Colonic mucosa (tissue), 4 donors: ENCODE data around the gene GTF2E1. TPM values are rescaled to one million over a fixed set of nuclear protein-coding genes. Genes with fewer than 3 reads are reported as not detected.

Experiments
- DNase-seq: peaks from one replicate; pipeline ENCODE4 v3.0.0-alpha.2; 2020
- H3K27ac ChIP-seq: fragments of 200-600 bp; one replicate; pipeline ENCODE4 v1.8.0; 2021
- H3K27me3 ChIP-seq: fragments of 200-600 bp; one replicate; pipeline ENCODE4 v1.8.0; 2021
- H3K36me3 ChIP-seq: fragments of 200-600 bp; one replicate; pipeline ENCODE4 v1.8.0; 2021
- H3K4me1 ChIP-seq: fragments of 200-600 bp; one replicate; pipeline ENCODE4 v1.8.0; 2021; ENCODE audit warnings: mild to moderate bottlenecking
- H3K4me3 ChIP-seq: fragments of 200-600 bp; one replicate; pipeline ENCODE4 v1.8.0; 2021
- H3K9ac ChIP-seq, 2 donors: one replicate each; pipeline ENCODE4 v1.7.0; 2013; ENCODE audit warnings: control low read depth in 2 of 2, low read depth in 2 of 2, low read length in 2 of 2
- H3K9me3 ChIP-seq: fragments of 200-600 bp; one replicate; pipeline ENCODE4 v1.8.0; 2021
- intact Hi-C: fragments of 100-400 bp; cut with DNase I; formaldehyde crosslinking; loops from one replicate; pipeline ENCODE4 v1.14.1; 2022
- total RNA-seq, 2 donors: library from RNA; stranded (reverse); fragmentation: NEBNext Ultra II Directional in 1 of 2; extraction: Animal tissue kit (Norgen Biotek cat#: 25700) in 1 of 2; gene quantifications; one replicate each; pipeline ENCODE4 v1.2.1, GENCODE V29; 2021
- TF ChIP-seq, protein P1 (sequence below): fragments of 200-600 bp; IDR thresholded peaks from one replicate; pipeline ENCODE4 v1.8.0; 2022; ENCODE audit warnings: antibody characterized with exemption, mild to moderate bottlenecking
- donor health status: healthy.
- donor health status: DM: no; HTN: no; CAD: no.
- donor health status: DM: no; HTN: no; CAD: no.

GTF2E1 gene
- total RNA-seq, 2 donors from 2014 or later = 15.2 to 17.9 TPM

DNA sequence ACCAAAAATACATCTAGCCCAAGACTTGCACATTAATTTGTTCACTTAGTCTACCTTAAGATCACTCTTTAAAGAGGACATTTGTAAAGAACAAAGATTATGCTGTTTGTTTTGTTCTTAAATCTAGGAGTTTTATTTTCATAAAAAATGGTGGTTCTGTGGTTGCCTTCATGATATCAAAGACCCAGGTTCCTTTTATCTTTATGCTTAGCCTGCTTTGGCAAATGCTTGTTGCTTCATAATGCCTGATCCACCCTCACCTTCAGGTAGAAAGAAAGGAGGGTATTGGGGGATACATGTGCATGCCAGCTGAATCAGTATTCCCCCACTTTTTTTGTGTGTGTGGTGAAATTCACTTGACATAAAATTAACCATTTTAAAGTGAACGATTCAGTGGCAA, 48.5 kb downstream of the GTF2E1 start:
- no peaks in the 10 kb centered on the region for H3K9me3 ChIP-seq
- intact Hi-C loops = loop anchor here (5.0 to 10.0 kb wide), 3 partner anchors 46 to 546 kb away; partner anchors contain the start of genes GTF2E1 and RABL3
- no peaks in the 10 kb centered on the region for H3K4me1 ChIP-seq
- DNase-seq = no peak
- H3K27me3 ChIP-seq = no peaks in the 10 kb centered on the region
- H3K9ac ChIP-seq = no peak overlapping the region
- no peaks in the 10 kb centered on the region for H3K36me3 ChIP-seq
- TF ChIP-seq, protein P1, sequence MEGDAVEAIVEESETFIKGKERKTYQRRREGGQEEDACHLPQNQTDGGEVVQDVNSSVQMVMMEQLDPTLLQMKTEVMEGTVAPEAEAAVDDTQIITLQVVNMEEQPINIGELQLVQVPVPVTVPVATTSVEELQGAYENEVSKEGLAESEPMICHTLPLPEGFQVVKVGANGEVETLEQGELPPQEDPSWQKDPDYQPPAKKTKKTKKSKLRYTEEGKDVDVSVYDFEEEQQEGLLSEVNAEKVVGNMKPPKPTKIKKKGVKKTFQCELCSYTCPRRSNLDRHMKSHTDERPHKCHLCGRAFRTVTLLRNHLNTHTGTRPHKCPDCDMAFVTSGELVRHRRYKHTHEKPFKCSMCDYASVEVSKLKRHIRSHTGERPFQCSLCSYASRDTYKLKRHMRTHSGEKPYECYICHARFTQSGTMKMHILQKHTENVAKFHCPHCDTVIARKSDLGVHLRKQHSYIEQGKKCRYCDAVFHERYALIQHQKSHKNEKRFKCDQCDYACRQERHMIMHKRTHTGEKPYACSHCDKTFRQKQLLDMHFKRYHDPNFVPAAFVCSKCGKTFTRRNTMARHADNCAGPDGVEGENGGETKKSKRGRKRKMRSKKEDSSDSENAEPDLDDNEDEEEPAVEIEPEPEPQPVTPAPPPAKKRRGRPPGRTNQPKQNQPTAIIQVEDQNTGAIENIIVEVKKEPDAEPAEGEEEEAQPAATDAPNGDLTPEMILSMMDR = no peak
- no peak overlapping the region for H3K4me3 ChIP-seq
- H3K27ac ChIP-seq = no peak overlapping the region

DNA sequence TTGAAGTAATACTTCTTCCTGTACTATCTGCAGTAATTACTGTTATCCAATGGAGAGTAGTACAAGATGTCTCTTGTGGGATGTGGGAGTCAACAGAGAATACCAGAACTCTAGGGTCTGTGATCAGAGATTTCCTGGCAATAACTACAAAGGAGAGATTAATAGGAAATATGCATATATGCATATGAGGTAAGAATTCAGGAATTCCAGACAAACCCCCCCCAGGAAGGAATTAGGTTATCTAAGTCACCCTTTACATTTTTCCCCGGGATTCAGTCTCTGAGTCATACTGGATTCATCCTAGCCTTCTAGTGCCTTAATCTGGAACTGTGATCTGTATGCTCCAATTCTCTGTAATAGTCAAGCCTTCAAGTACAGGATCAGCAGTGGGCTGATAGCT, 49.4 kb downstream of the GTF2E1 start:
- no peak overlapping the region for H3K4me3 ChIP-seq
- no peak for DNase-seq
- no peaks in the 10 kb centered on the region for H3K27me3 ChIP-seq
- no peak overlapping the region for H3K9ac ChIP-seq
- no peaks in the 10 kb centered on the region for H3K9me3 ChIP-seq
- H3K27ac ChIP-seq = no peak overlapping the region
- no peaks in the 10 kb centered on the region for H3K4me1 ChIP-seq
- intact Hi-C loops = loop anchor here (5.0 to 10.0 kb wide), 3 partner anchors 47 to 547 kb away; partner anchors contain the start of genes GTF2E1 and RABL3
- TF ChIP-seq, protein P1 = no peak
- no peaks in the 10 kb centered on the region for H3K36me3 ChIP-seq

DNA sequence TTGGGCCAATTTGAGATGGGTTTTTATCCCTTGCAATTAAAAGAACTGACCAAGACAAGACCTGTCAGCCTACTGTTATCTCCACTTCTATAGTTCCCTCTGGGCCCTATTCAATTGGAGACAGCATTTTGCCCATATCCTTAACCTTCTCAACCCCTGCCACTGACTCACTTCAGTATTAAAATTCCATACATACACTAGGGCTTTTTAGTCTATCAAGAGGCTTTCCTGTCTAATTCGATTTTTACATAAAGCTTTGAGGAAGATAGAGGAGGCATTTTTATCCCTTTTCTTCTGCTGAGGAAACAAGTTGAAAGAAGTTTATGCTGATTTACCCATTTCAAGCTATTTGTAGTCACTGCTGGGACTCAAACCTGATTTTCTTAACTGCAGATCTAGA, 51.1 kb downstream of the GTF2E1 start:
- no peak for DNase-seq
- H3K4me1 ChIP-seq = peaks cover 3% of the 10 kb centered on the region
- no peak overlapping the region for H3K27ac ChIP-seq
- H3K4me3 ChIP-seq = no peak overlapping the region
- H3K9me3 ChIP-seq = no peaks in the 10 kb centered on the region
- H3K9ac ChIP-seq = no peak overlapping the region
- intact Hi-C loops = loop anchor here (5.0 to 10.0 kb wide), 3 partner anchors 49 to 549 kb away; partner anchors contain the start of genes GTF2E1 and RABL3
- H3K27me3 ChIP-seq = no peaks in the 10 kb centered on the region
- no peaks in the 10 kb centered on the region for H3K36me3 ChIP-seq
- TF ChIP-seq, protein P1 = no peak

DNA sequence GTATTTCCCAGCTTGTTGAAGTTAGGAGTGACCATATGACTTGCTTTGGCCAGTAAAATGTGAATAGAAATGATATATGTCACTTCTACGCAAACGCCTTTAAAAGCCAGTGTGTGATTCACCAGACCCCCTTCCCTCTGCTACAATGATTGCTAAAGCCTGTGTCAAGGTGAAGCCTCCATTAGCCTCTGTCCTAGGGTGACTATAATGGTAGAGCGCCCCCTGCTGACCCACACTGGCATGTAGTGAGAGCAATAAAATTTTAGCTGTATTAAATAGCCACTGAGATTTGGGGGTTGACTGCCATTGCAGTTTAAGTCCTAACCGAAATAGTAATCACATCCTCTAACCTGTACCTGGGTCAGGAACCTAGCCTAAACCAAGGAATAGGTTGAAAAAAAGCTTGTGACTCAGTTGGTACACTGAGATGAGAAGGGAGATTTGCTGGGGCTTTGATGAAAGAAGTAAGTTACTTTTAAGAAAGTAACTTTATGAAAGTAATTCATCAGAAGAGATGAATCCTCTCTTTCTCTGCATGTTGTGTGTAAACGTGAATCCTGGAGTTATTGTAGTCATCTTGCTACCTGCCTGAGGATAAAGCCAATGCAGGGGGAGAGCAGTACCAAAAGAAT, 52.6 kb downstream of the GTF2E1 start:
- Histone ChIP-seq H3K9ac (no peak overlapping the region), H3K4me1 (peaks cover 3% of the 10 kb centered on the region), H3K27ac (no peak overlapping the region), H3K4me3 (no peak overlapping the region), H3K36me3 (no peaks in the 10 kb centered on the region), H3K9me3 (no peaks in the 10 kb centered on the region), H3K27me3 (no peaks in the 10 kb centered on the region)
- intact Hi-C loops = loop anchor here (10.0 kb wide), 2 partner anchors 50 to 550 kb away; partner anchors contain the start of genes GTF2E1 and RABL3
- TF ChIP-seq, protein P1 = peak; percentile 57
- DNase-seq = peak; percentile 80

DNA sequence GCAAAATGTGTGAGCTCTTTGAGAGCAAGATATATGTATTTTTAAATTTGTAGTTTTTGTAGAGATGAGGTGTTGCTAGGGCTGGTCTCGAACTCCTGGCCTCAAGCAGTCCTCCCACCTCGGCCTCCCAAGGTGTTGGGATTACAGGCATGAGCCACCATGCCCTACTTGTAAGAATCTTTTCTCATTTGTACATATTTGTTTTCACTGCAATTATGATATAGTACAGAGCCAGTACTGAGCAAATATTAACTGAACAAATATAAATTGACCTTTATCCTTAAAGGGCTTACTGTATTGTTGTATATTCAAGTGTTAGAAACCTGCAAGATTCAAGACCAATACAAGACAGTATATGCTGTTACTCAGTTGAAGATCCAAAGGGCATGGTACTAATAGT, 53.4 kb downstream of the GTF2E1 start:
- Histone ChIP-seq H3K27me3 (no peaks in the 10 kb centered on the region), H3K36me3 (no peaks in the 10 kb centered on the region), H3K4me1 (peaks cover 3% of the 10 kb centered on the region), H3K4me3 (no peak overlapping the region), H3K9ac (no peak overlapping the region), H3K27ac (peak overlapping the region; percentile 50), H3K9me3 (no peaks in the 10 kb centered on the region)
- DNase-seq = peak; percentile 23
- TF ChIP-seq, protein P1 = no peak
- intact Hi-C loops = loop anchor here (10.0 kb wide), 2 partner anchors 51 to 551 kb away; partner anchors contain the start of genes GTF2E1 and RABL3
